K562 (cell line): Measurements from ENCODE around the gene MADCAM1. TPM values are rescaled to one million over a fixed set of nuclear protein-coding genes. Genes with fewer than 3 reads are reported as not detected.

ENCODE experiments used
- ATF7 ChIP-seq: fragments of 450-650 bp; IDR thresholded peaks from 2 replicates; pipeline ENCODE4 v1.7.1; 2014; ENCODE audit warnings: mild to moderate bottlenecking, moderate library complexity
- FOXP4 ChIP-seq: sonication (generic); formaldehyde crosslinking; IDR thresholded peaks from 2 replicates; pipeline ENCODE4 v1.8.0; 2022; ENCODE audit warnings: mild to moderate bottlenecking, missing genetic modification reagents, borderline replicate concordance
- MYC ChIP-seq, 2 experiments: fragments of 250-450 bp in 1 of 2; sonication (Bioruptor Pico) in 1 of 2; IDR thresholded peaks; 2 replicates each; pipeline versions ENCODE4 v1.5.1 to v1.6.1; 2012 to 2021; ENCODE audit warnings: low read depth in 2 of 2, borderline replicate concordance in 1 of 2, improper control_type of control experiment in 1 of 2, low read length in 1 of 2, mild to moderate bottlenecking in 1 of 2, moderate library complexity in 1 of 2
- NBN ChIP-seq: fragments of 450-650 bp; IDR thresholded peaks from 2 replicates; pipeline ENCODE4 v1.6.1; 2016; ENCODE audit warnings: low read depth, mild to moderate bottlenecking
- NR2C2 ChIP-seq, 2 experiments: fragments of 200-800 bp in 1 of 2; sonication (Bioruptor generic) in 1 of 2; sonication (generic) in 1 of 2; formaldehyde crosslinking in 1 of 2; IDR thresholded peaks; 2 replicates each; pipeline versions ENCODE4 v1.6.1 to v1.8.0; 2016 to 2022; ENCODE audit warnings: mild to moderate bottlenecking in 1 of 2, missing compliant biosample characterization in 1 of 2, missing genetic modification characterization in 1 of 2, missing genetic modification reagents in 1 of 2
- POLR2A ChIP-seq: fragments of 450-650 bp; conservative IDR thresholded peaks from 2 replicates; pipeline ENCODE4 v1.6.1; 2016
- RB1 ChIP-seq: fragments of 450-650 bp; IDR thresholded peaks from 2 replicates; pipeline ENCODE4 v1.6.1; 2017; ENCODE audit warnings: low read depth, mild to moderate bottlenecking
- USF2 ChIP-seq: sonication (generic); formaldehyde crosslinking; IDR thresholded peaks from 2 replicates; pipeline ENCODE4 v1.5.0; 2020; ENCODE audit warnings: missing genetic modification reagents
- ZBTB9 ChIP-seq: fragments of 450-650 bp; formaldehyde crosslinking; IDR thresholded peaks from 2 replicates; pipeline ENCODE4 v1.4.0; 2020; ENCODE audit warnings: mild to moderate bottlenecking, moderate library complexity
- ZNF318 ChIP-seq, 2 experiments: fragments of 450-650 bp; IDR thresholded peaks; 2 replicates each; pipeline ENCODE4 v1.6.1; 2016; ENCODE audit warnings: mild to moderate bottlenecking in 2 of 2, borderline replicate concordance in 1 of 2, low read depth in 1 of 2, moderate library complexity in 1 of 2
- ZNF696 ChIP-seq: fragments of 250-450 bp; sonication (Bioruptor Pico); conservative IDR thresholded peaks from 2 replicates; pipeline ENCODE4 v1.4.0; 2020; ENCODE audit warnings: mild to moderate bottlenecking, moderate library complexity
- polyA plus RNA-seq, 8 experiments: library from polyadenylated mRNA; depleted of rRNA in 4 of 8; stranded (reverse) in 5 of 8; unstranded in 3 of 8; fragments of >200 nt; fragmentation: Nextera tagmentation in 2 of 8; fragmentation: Illumina TruSeq in 1 of 8; extraction: Ambion mirVana in 2 of 8; extraction: Trizol in 1 of 8; gene quantifications; 2 replicates each; pipeline versions ENCODE4 v1.2.1 to v1.2.3, GENCODE V29; 2011 to 2014; ENCODE audit warnings: inconsistent platforms in 1 of 8, missing spikeins in 1 of 8
- total RNA-seq, 7 experiments: library from RNA; depleted of rRNA in 6 of 7; stranded (reverse); fragments of >200 nt in 6 of 7; fragmentation: Illumina TruSeq in 2 of 7; extraction: Trizol in 2 of 7; gene quantifications; 2 replicates each; pipeline versions ENCODE4 v1.2.1 to v1.2.3, GENCODE V29; 2011 to 2021; ENCODE audit warnings: low replicate concordance in 1 of 7

MADCAM1 gene
- total and polyA plus RNA-seq, 9 of the 15 experiments (the other 6 are each of a cell fraction or from before 2014, with no cell fraction given): 0.09 to 0.36 (median 0.09) TPM; not detected in 6

GRCh38 chr19:491146-491741 lies 5.0 kb upstream of the MADCAM1 start (continued):
- TF ChIP-seq NR2C2 (CRISPR knock-in tag; IDR thresholded peaks at IDR 0.05) (no peak), NR2C2 (tag; IDR thresholded peaks at IDR 0.05) (peak; percentile 32; the same call in 1 of the 2 replicates), USF2 (CRISPR knock-in tag) (0 out of 2 replicates have a peak, but pooled peaks have one; percentile 5), ZBTB9 (peak; percentile 75; the same call in 1 of the 2 replicates), NBN (no peak), MYC (IDR thresholded peaks at IDR 0.05; ENCODE audit: low read depth, low read length) (no peak), MYC (CRISPR knock-in tag; IDR thresholded peaks at IDR 0.05; ENCODE audit: borderline replicate concordance, low read depth) (peak; percentile 52; the same call in 1 of the 2 replicates), ZNF318 (IDR thresholded peaks at IDR 0.05; ENCODE audit: borderline replicate concordance in 1 of 2, low read depth in 1 of 2) (no peak), ZNF696 (no peak), FOXP4 (no peak), POLR2A (peak; percentile 59; the same call in 1 of the 2 replicates), ATF7 (no peak), RB1 (no peak)
